Measurements from ENCODE around the gene LPP.
A peak's percentile ranks its signal among the peaks of the same experiment; 100 is the strongest.
"Not testable (repeated sequence)": the region's sequence is repeated elsewhere in the genome, so short reads cannot be mapped to it uniquely, and the experiment has no call there.

LPP gene, protein sequence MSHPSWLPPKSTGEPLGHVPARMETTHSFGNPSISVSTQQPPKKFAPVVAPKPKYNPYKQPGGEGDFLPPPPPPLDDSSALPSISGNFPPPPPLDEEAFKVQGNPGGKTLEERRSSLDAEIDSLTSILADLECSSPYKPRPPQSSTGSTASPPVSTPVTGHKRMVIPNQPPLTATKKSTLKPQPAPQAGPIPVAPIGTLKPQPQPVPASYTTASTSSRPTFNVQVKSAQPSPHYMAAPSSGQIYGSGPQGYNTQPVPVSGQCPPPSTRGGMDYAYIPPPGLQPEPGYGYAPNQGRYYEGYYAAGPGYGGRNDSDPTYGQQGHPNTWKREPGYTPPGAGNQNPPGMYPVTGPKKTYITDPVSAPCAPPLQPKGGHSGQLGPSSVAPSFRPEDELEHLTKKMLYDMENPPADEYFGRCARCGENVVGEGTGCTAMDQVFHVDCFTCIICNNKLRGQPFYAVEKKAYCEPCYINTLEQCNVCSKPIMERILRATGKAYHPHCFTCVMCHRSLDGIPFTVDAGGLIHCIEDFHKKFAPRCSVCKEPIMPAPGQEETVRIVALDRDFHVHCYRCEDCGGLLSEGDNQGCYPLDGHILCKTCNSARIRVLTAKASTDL

DNA sequence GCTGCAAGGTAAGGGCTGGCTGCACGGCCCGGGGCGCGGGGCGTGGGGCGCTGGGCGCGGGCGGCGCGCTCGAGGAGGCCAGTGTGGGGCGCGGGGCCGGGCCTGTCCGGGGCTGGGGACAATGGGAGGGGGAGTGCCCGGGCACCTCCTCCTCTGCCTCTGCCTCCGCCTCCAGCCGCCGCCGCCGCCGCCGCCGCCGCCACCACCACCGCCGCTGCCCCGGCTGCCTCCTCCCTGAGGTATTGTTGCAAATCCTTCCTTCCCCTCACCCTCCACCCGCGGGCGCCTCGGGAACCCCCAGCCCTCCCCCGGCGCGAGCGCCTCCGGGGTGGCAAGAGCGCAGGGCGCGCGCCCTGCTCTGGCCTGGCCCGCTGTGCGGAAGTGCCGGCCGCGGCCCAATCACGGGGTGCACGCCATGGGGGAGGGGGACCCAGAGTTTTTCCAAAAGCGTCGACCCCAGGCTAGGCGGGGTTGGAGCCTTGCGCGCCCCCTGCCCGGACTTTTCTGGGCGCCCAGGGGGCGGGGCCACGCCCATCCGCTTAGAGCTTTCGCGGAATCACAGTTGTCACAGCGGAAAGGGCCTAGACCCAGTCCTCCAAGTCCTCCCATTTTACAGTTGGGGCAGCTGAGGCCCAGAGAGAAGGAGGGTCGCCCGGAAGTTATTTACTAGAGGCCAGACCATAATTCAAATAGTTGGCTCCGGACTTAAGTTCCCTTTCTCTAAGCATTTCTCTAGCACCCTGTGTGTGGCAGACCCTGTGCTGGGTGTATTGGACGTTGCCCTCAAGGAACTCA lies at the start of gene LPP:
Gene LPP (plus strand): TSS at position 144 of the 795 bp plus-strand sequence. CDS start 251,964 bp downstream, outside the sequence.
- DNase-seq, result peak; percentile 55

DNA sequence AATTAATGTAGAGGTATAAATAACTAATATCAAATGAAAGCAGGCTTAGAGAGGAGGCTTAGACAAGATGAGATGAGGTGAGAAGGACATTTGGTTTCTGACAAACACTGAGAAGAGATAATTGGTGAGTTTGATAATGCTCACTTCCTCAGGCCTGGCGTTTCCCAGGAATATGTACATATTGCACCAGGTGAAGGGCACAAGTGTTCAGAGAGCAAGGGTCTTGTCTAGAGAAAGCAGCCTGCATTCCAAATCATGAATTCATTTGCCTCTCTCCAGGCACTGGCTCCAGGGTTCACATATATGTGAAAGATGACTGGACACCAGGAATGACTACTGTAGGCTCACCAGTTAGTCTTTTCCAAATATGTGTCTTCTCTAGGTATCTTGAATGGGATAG lies 48.0 kb upstream of the LPP start:
- DNase-seq, result no peak

DNA sequence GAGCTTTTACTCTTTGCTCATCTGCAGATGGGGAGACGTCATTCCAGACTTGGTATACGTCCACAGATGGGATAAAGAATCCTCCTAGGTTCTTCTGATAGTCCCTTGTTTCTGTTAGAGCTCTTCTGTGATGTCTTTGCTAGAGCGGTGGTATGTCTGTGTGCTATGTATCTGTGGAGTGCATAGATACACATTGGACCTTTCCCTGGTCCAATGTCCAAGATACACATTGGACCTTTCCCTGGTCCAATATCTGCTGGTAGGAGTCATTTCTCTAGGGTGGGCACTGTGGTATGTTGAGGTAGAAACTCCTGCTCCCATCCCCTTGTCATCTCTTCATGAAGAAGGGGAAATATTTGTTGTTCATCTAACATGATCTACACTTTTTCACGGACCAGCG lies 47.5 kb upstream of the LPP start:
- no peak for DNase-seq

DNA sequence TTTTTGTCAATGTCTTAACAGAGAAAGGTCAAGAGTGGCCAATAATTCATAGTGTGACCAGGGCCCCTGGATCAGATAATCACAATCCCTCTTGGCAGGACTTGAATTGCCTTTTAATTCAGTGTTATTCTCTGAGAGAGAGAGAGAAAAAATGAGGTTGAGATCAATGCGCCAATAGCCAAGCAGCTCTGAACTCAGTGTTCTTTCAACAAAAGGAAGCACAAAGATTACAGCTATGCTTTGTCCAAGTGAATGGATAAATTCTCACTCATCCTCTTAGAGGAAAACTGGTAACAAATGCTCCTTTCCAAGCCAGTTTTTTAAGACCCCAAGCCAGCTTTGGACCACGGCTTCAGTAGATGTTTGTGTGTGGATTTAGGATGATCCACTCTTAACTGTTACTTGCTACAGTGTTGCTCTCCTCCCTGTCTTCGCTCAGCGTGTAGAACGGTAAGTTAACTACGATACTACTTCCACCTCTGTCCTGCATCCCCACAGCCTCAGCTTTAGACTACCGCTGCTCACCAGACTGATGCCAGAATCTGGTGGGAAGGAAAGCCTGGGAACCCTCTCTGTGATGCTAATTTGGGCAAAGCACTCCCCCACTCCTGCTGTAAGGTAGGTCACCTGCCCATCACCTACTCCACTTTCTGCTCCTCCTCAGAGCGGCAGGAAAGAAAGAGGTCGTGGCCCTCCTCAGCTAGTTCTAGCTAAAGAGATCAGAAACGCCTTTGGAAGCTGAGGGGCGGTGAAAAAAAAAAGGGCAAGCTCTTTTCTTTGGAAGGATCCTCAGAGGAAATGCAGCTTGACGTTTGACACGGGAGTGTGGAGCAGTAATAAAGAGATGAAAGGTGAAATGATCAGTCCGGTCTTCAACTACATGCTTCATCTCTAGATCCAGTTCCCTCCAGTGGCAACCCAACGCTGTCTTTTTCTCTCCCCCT lies 46.8 kb upstream of the LPP start:
- no peak for DNase-seq

DNA sequence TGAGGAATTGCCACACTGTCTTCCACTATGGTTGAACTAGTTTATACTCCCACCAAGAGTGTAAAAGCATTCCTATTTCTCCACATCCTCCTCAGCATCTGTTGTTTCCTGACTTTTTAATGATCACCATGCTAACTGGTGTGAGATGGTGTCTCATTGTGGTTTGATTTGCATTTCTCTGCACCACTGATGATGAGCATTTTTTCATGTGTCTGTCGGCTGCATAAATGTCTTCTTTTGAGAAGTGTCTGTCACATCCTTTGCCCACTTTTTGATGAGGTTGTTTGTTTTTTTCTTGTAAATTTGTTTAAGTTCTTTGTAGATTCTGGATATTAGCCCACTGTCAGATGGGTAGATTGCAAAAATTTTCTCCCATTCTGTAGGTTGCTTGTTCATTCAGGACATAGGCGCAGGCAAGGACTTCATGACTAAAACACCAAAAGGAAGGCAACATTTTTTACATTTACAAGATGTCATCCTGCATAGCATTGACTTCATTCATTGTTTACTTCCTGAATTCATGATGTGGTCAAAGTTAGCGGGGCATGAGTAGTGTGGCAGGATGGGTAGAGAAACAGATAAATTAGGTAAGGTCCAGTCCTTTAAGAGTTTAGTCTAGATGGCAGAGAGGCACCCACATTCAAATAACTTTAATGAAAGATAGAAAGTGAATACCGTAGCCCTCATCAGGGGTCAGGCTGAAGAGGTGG lies 45.1 kb upstream of the LPP start:
- no peak for DNase-seq

DNA sequence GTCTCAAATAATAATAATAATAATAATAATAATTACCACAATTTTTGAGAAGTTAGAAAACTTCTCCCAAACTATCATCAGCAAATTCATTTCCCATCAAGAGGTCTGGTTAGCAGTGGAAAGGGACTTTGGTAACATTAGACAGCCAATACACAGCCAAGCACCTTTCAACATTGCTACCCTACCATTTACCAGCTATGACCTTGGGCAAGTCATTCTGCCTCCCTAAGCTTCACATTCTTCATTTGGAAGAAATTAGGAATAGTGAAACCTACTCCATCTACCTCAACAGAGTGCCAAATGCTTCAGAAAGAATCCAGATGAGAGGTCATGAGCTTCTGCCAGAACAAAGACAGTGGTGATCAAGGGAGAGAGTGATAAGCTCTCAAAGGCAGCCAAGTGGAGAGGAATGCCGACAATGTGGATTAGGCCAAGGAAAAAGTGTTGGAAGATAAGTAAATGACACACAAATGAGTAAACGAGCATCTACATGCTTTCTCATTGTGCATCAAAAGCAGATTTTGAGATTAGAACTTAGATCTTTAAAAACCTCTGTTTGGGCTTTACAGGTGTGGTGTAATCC lies 42.9 kb upstream of the LPP start:
- DNase-seq, result no peak

DNA sequence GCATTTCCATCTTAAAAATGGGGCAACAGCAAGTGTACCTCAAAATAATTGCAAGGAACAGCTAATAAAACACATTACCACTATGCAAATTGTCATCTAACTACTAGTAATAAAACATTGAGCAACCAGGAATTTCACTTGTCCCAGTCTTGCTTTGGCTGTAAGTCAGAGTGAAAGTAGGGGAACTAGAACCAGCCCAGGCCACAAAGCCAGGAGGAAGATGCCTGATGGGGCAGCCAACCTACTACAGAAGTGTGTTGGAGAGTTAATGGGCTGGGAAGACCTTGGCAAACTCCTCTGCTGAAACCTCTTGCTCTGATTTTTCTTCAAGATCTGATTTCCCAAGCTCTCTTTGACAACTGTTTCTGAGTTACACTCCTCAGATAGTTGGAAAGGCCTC lies 40.2 kb upstream of the LPP start:
- DNase-seq, result no peak

DNA sequence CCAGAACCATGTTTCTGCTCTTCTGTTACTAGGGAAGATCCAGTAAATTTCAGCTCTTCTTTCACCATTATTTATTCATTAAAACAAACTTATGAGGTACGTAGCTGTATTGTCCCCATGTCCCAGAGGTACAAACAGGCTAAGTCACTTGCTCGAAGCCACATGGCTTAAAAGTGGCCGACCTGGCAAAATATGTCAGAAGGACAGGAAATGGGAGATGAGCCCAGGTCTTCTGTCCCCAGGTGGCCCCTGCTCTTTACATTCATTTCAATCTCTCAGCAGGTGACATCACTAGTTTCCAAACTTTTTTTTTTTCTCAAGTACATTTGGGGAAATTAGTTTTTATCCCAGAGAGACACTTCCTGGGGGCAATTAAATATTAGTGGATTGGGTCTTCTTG lies 34.1 kb upstream of the LPP start:
- DNase-seq, result no peak

DNA sequence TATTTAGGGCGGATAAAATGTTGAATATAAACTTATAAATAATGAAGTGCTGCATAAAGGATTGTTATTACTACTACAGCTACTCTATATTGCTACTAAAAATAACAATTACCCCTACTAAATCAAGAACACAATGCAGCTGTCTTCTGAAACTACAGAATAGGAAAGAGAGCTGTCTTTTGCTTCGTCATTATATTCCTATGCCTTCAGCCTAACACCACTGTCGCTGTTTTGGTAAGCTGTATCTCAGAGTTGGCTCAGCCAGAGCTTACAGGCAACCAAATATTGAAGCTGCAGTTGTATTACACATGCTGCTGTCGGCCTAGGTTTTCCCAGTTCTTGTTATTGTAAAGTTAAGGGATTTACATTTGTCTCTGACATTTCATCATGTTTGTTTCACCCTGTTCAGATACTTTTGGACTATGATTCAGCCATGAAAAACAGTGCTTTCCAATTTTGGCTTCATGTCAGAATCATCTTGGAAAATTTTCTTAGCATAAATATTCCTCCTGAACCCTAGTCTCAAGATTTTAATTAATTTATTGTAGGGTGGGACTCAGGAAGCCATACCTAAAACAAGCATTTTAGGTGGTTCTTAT lies 31.3 kb upstream of the LPP start:
- DNase-seq, result no peak

DNA sequence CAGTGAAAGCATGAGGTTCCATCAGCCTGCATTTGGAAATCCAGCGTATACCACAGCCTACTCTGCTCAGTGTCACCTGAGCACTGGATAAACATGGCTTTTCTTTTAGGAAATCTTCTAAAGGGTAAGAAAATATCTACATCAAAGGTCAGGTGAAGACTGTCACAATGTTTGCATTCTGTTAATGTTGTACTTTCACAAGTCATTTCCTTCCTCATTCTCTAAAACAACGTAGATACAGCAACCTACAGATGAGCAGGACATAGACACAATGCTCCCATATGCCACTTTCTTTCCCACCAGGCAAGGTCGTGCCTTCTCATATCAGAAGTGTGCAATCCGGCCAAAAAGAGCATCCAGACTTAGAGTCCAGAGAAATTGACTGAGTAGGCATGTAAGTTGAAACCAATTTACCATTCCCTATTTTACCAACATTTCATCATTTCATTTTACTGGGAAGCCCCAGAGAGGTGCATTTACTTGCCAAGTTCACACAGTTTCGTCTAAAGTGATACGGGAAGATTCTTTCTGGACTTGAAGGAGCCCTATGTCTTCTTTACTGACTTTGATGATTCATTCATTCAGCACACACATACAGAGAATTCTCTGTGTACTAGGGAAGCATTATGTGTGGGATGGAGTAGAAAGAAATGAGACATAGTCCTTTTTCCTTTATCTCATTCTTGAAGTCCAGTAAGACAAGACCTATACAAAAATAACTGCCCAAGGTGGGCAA lies 30.6 kb upstream of the LPP start:
- DNase-seq, result no peak

DNA sequence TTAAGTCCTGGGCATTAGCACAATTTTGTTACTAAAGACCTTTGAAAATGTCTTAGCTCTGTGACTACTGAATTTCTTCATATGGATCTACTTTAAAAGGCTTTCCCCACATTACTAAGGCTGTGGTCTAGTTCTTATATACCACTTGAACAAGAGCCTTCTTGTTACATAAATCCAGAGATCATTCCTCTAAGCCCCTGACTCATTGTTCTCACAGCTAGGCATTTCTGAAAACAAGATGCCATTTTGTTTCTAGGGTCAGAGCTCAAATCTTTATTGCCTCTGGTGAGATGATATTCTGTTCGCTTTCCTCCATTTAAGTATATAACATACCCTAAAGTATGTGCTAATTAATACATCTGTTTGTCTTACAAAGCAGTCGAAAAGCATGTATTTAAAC lies 29.8 kb upstream of the LPP start:
- DNase-seq, result no peak

DNA sequence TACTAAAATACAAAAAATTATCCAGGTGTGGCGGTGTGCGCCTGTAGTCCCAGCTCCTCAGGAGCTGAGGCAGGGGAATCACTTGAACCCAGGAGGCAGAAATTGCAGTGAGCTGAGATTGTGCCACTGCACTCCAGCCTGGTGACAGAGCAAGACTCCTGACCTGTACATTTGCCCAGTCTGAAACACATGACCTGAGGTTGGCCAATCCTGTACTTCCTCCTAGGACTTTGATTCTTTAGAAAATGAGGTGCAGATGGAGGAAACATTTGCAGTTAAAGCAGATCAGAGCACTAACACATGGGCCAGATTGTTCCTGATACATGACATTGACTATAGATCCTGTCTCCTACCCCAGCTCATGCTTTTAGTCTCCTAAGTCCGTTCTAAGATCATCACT lies 28.9 kb upstream of the LPP start:
- DNase-seq, result no peak

DNA sequence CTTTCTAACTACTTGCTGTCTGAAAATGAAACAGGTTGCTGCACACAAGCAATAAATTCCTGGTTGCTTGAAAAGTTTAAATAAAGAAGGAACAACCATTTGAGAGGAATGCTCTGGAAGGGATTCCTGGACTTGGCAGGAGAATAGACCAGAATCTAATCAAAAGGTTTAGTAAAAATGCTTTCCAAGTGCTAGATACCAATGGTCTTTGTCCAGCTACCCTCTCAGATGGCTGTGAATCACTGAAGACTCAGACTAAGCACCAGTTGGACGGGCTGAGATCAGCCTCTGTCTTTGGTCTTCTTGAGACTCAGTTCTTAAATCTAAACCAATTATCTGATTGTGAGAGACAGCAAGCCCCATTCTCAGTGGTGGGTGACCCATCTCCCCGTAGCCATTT lies 27.7 kb upstream of the LPP start:
- DNase-seq, result no peak

DNA sequence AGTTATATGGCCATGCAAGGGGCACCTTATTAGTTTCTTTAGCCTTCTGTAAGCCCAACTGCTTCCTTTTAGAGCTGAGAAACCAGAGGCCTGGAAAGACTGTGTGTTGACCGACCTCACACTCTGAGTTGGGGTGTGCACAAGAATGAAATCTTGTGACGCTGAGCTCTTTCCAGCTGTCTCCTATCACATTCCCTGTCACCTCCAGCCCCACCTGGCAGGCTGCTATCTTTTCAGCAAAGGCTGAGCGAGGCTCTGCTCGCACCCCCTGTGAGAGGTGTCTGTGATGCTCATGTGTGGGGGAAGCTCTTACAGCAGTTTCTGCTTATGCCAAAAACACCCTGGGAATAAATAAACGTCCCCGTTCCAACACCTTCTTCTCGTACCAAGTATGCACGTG lies 27.0 kb upstream of the LPP start:
- no peak for DNase-seq

DNA sequence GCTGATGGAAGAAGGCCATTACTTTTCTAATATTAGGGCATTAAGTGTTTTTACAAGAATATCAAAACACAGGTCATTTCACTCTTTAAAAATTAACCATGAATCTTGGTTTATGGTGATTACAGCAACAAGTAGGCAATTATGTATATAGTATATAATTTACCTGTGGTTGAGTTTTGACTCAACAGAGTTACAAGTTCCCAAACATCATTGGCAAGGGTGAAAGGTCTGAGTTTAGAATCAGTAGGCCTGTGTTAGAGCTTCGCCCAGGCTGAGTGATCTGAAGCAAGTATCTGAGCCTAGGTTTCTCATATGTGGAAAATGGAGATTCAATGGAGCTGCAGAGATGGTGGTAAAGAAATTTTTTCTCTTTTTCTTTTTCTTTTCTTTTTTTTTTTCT lies 25.1 kb upstream of the LPP start:
- DNase-seq, result no peak

DNA sequence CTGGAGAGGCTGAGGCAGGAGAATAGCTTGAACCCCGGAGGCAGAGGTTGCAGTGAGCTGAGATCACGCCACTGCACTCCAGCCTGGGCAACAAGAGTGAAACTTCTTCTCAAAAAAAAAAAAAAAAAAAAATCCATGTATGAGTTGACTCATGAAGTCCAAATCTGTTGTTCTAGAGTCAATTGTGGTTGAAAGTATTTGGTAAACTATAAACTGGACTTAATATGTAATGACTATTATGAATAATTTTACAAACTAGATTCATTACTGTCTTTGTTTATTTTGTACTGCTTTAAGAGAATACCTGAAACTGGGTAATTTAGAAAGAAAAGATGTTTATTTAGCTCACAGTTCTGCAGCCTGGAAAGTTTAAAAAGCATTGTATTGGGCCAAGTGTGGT lies 22.9 kb upstream of the LPP start:
- not testable (repeated sequence) for DNase-seq

DNA sequence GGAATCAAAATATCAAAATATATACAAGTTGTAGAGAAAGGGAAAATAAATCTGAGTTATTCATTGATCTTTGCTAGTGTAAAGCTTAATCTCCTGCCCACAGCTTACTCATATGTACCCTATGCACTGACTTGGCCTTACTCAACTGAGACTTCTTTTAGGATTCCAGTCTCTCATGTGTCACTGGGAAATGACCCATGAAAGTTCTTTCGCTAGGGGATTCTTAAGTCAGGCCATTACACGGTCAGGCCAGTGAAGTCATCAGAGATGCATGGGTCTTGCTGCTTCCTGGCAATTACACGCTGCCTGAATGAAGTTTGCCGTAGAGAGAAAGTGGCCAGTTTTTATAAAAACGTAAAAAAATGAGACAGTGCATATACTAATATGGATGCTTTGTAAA lies 20.7 kb upstream of the LPP start:
- DNase-seq, result no peak

DNA sequence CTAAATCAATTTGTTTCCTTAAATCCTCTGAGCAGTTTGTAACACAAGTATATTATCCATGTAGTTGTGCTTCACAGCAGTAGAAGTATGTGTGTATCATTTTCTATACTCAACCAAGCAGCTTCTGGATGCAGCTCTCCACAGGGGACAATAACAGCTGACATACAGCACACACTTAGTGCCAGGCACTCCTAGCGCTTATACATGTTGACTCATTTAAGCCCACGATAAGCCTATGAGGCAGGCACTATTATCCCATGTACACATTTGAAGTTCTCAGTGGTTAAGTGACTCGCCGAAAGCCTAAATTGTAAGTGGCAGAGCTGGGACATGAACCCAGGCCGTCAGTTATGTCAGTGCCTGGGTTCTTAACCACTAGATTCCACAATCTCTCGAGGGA lies 20.3 kb upstream of the LPP start:
- DNase-seq, result no peak

DNA sequence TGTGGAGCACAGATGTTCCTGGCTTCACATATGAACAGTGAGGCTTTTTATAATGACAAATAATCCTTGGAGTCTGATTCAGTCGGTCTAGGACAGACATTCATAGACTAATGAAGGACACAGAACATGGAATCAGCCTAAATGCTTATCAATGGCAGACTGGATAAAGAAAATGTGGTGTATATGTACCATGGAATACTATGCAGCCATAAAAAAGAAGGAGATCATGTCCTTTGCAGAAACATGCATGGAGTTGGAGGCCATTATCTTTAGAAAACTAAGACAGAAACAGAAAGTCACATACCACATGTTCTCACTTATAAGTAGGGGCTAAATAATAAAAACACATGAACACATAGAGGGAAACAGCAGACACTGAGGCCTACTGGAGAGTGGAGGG lies 19.9 kb upstream of the LPP start:
- no peak for DNase-seq

DNA sequence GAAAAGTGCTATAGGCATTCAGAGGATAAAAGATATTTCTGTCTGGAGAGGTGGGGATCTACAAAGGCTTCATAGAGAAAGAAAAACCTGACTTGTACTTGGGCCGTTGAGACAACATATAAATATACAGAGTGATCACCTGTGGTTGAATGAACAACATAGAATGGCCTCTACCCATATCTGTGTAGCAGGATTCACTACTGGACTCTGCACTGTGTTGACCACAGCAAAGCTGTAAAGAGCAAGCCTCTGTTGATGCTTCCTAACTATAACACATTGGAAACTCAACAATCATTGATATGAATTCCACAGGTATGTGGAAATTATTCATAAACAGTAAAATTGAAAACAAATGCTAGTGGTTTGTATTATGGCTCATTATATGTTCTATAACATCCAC lies 19.1 kb upstream of the LPP start:
- no peak for DNase-seq

DNA sequence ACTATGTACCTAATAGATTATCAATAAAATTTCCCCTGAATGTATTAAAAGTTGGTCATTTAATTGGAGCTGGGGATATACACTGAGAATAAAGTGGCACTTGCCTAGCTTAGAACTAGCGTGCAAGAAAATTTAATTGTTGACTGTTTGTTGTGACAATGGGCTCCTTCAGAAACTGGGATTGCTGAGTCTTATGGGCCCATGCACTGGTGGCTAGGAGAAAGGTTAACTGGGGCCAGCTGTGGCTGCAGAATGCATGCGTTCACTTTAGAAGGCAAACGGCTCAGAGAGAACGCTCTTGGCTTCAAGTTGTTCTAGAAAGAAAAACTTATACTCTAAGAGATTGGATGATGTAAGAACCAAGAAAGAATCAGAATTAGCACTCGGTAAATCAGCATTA lies 18.7 kb upstream of the LPP start:
- no peak for DNase-seq

Measured in midbrain (tissue), 1 donor.